Inflammatory macrophage (primary cell): Measurements from ENCODE around the gene MAP4K4.

Experiments
- DNase-seq, 2 donors: peaks; one replicate each; pipeline ENCODE4 v3.0.0-alpha.2; 2020 to 2022

The MAP4K4 gene

DNA sequence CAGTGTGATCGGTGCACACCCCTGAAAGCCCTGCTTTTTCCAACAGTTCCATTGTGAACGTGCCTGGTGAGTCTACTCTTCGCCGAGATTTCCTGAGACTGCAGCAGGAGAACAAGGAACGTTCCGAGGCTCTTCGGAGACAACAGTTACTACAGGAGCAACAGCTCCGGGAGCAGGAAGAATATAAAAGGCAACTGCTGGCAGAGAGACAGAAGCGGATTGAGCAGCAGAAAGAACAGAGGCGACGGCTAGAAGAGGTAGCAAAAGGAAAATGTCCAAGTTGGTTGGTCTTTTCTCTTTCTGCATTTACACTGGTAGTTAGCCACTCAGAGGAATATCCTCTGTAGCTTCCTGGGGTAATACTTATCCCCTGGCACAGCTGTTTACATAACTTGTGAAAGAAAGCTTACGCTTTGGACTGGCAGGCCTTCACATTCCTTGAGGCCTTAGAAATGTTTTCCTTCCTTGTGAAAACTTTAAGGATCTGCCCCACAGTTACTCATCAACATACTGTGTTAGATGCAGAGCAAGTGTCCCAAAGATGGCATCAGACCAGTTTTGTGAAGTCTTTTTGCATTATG lies 146.6 kb downstream of the MAP4K4 start:
- DNase-seq = no peak

DNA sequence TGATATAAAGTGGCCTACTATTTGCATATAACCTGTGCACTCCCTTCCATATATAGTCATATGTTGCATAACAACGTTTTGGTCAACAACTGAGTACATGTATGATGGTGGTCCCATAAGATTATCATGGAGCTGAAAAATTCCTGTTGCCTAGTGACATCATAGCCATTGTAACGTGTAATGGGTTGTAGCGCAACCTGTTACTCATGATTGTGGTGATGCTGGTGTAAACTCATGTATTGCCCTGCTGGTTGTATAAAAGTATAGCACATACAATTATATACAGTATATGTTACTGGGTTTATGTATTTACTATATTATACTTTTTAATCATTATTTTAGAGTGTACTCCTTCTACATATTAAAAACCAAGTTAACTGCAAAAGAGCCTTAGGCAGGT lies 149.5 kb downstream of the MAP4K4 start:
- DNase-seq = no peak

DNA sequence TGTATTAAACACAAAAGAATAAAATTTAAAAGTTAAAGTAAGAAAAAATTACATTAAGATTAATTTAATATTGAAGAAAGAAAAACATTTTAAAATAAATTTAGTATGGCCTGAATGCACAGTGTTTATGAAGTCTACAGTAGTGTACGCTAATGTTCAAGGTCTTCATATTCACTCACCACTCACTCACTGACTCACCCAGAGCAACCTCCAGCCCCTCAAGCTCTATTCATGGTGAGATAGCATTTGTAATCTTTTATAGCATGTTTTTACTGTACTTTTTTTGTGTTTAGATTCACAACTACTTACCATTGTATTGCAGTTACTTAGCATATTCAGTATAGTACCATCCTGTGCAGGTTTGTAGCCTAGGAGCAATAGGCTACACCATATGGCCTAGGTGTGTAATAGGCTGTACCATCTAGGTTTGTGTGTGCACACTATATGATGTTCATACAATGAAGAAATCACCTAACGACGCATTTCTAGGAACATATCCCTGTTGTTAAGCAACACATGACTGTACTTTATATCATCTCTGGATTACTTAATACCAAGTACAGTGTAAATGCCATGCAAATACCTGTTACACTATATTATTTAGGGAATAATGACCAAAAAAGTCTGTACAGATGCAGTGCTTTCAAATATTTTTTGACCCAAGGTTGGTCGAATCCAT lies 150.3 kb downstream of the MAP4K4 start:
- DNase-seq = no peak

DNA sequence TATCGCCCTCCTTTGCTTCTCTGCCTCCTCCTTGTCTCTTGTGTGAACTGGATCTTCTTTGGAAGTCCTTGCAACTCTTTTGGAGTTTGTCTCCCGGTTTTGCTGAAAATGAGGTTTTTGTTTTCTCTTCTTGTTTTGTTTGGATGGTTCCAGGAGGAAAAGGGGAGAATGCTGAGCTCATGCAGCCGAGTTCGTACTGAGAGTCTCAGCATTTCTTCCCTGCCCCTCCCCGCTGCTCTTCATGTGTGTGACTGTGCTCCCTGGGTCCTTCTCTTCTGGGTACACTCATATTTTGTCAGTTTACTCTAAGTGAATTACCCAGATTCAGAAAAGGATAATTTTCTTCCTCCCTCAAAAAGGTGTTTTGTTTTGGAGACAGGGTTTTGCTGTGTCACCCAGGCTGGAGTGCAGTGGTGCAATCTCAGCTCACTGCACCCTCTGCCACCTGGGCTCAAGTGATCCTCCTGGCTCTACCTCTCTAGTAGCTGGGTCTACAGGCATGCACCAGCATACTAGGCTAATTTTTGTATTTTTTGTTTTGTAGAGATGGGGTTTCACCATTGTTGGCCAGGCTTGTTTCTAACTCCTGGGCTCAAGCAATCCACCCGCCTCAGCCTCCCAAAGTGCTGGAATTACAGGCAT lies 151.4 kb downstream of the MAP4K4 start:
- DNase-seq = no peak

DNA sequence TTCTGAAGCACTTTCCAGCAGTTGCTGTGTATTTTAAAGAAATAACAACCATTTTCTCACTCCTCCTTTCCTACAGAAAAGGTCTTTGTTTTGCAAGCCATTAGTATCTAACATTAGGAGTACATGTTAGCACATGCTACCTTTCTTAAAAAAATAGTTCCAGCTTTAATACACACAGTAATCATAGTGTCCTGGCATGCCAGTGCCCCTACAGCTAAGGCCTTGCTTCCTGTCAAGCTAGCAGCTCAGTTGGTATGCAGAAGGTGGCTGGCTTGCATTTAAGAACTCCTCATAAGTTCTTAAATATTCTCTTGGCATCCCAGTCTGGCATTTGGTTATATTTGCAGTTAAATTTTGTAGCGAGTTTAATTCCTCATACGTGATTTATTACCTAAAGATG lies 152.9 kb downstream of the MAP4K4 start:
- DNase-seq = no peak

DNA sequence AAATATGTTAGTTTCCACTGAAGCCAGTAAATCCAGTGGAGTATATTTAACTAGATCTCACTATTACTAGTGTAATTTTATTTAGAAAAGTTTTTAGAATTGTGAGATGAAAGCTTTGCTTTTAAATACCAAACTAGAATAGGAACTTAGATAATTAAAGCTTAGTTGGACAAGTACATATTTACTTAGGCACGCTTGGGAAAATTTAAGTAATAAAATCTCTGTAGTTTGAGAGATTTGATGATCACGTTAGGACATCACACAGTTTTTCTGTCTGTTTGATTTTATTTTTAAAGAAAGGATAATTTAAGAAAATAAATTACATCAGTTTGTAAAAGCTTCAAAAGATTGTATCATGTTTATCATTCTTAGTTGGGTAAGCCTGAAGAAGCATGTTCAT lies 153.5 kb downstream of the MAP4K4 start:
- DNase-seq = no peak

DNA sequence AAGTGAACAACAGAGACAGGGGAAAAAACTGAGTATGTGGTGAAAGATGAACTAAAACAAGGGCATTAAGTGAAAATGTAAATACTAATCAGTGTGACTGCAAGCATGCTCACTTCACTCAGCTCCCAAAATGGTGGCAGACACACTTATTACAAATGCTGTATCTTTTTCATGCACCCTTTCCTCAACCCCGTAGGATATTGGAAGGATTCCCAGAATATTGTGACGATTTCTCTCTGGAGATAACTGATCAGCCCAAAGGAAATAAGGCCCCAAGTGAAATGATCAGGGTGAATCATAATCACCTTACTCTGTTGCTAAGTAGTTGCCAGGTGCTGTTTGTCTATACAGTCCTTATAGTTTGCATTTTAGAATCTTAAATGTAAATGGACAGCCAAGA lies 155.3 kb downstream of the MAP4K4 start:
- DNase-seq = no peak

DNA sequence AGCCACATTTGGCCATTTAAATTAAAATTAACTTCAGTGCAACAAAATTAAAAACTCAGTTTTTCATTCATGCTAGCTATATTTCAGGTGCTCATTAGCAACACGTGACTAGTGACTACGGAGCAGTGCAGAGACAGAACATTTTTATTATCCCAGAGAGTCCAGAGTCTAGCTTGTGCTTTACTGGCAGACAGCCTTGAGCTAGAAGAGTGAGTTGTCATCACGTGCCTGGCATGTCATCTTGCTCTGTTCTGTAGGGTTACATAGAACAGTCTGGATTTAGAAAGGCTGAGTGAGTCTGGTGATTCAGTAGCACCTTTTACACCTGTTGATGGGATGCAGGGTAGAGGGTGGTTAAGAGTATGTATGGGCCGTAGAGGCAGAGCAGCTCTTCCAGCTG lies 157.4 kb downstream of the MAP4K4 start:
- DNase-seq = no peak

DNA sequence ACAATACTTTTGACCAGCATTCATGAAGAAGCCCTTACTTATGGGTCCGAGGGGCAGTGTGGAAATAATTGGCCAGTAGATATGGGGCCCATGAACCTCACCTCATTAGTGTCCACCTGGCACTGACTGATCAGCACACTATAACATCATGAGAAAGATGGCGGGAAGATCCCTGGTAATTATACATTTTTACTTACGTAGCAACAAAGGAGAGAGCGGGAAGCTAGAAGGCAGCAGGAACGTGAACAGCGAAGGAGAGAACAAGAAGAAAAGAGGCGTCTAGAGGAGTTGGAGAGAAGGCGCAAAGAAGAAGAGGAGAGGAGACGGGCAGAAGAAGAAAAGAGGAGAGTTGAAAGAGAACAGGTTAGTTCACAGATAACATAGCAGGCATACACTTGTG lies 158.3 kb downstream of the MAP4K4 start:
- no peak for DNase-seq

DNA sequence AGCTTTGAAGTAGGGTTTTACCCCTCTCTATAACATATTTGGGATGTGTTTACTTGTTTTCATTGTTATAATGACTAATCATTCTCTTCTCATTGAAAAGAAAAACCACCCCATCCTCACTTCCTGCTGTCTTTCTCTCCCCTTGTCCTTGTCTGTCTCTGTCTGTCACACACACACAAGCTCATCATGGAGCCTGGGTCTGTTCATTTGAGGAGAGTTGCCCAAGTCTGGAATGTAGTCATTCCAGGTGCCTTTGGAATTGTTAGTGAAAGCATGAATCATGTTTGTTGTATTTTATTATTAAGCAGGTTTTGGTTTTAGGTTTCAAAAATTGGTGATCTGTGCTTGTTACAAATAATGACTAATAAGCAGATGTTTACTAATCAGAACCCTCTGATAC lies 160.7 kb downstream of the MAP4K4 start:
- no peak for DNase-seq

DNA sequence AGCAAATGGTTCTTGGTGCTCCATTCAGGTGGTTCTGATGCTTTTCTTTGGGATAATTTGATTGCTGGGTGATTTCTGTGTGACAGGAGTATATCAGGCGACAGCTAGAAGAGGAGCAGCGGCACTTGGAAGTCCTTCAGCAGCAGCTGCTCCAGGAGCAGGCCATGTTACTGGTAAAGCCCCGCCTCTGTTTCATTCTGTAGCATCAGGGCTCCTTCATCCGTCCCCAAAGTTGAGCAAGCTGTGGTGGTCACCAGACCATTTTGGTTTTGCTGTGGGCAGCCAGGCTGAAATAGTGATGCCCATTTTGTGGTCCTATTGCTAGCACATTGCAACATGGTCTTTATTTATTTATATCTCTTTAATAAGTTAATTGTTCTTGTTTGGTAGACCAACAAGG lies 161.4 kb downstream of the MAP4K4 start:
- no peak for DNase-seq

DNA sequence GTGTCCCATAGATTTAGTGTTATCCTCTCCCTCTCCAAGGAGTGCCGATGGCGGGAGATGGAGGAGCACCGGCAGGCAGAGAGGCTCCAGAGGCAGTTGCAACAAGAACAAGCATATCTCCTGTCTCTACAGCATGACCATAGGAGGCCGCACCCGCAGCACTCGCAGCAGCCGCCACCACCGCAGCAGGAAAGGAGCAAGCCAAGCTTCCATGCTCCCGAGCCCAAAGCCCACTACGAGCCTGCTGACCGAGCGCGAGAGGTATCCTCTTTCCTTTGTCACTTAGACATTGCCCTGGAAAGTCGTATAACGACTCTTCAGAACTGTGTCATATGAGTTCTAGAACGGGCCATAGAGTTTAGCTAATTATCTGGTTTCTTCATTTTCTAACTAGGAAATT lies 162.1 kb downstream of the MAP4K4 start:
- DNase-seq = no peak

DNA sequence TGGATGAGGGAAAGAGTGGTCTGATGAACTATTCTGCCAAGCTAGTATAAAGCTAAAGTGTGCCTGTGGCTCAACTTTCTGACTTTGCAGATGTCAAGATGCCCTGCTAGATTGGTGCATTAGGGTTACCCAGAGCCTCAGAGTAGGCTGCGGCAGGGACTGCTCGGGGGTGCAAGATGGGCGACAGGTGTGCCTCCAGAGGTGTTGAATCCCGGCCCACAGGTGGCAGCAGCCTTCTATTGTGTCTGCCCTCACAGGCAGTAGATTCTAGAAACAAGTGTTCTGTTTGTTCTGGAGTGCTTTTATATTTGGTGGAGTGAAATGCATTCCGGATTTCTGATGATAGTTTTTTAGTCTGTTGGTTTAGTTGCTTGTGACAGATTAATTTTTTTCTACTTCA lies 162.7 kb downstream of the MAP4K4 start:
- DNase-seq = no peak

DNA sequence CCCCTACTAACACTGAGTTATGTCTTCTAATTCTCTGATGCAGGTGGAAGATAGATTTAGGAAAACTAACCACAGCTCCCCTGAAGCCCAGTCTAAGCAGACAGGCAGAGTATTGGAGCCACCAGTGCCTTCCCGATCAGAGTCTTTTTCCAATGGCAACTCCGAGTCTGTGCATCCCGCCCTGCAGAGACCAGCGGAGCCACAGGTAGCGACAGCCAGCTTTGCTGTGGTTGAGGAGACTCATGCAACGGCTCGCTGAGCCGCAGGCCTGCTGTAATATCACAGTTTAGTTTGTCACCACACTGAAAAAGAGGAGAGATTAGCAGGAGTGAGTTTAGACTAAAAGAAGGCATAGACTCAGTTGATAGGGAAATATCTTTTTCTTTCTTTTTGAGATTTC lies 163.3 kb downstream of the MAP4K4 start:
- no peak for DNase-seq

DNA sequence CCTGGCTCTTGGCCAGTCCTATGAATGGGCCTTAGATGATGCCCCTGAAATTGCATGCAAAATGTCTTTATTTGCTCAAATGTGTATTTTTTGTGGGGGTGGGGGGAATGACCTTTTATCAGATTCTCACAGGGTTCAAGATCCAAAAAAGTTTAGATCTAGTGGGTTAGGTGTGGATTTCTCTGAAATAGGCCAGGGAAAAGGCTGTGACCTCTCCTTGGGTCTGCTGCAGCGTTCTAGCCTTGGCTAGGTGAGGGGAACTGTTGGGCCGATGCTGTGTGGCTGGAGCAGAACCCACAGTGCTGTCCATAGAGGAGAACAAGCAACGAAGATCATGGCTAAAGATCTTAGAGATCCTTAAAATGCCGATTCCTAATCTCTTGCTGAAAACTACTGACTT lies 163.9 kb downstream of the MAP4K4 start:
- DNase-seq = no peak

DNA sequence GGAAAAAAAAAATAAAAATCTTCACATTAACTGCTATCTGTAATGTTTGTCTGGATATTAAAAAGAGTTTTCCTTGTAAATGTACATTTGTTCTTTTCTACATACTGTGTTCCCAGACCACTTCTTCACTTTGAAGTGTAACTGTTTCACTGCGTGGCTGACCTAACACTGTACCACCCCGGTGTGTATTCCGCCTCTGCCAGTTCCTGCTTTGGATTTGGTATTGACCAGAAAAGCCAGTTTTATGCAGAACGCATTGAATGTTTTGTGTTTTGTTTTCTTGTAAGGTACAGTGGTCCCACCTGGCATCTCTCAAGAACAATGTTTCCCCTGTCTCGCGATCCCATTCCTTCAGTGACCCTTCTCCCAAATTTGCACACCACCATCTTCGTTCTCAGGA lies 166.0 kb downstream of the MAP4K4 start:
- DNase-seq = no peak

DNA sequence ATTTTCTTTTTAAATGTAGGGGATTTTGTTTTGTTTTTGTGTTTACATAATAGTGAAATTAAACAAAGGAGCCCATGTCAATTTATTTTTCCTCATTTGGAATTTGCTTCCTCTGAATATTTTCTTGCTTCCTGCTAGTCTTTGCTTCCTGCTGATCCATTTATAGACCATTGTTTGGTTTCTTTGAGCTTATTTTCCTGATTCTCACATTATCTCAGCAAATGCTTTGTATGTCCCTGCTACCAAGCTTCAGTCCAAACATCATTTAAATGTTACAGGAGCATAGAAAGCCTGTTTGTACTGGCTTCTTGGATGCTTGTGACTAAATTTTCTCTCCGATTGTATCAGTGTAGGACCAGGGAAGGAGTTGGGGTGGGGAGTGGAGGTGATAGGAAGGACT lies 166.9 kb downstream of the MAP4K4 start:
- DNase-seq = no peak

DNA sequence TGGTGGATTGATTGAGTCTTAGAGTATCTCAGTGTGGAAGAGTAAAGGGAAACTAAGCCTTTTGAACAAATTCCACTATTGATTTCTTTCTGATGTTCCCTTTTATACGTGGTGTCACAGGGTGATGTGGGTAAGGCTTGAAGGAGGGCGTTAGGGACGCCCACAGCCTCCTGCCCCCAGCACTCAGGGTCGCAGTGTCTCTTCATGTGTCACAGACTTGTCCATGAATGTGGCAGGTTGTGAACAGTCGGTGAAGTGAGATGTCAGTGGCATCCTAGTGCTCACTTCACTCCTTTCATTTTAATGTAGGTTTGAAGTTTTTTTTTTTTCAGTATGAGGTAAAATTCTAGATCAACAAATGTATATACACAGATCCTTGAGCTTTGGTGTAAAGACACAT lies 171.0 kb downstream of the MAP4K4 start:
- DNase-seq = no peak

DNA sequence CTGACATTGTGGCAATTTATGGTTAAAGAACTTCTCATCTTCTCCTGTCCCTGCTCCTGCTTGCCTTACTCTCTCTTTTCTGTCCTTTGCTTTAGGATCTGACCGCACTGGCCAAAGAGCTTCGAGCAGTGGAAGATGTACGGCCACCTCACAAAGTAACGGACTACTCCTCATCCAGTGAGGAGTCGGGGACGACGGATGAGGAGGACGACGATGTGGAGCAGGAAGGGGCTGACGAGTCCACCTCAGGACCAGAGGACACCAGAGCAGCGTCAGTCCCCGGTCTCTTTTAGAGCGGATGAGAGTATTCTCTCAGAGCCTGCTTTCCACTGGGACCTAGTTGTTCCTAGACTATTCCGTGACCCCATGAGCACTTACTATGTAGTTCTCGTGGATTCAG lies 172.0 kb downstream of the MAP4K4 start:
- DNase-seq = no peak

DNA sequence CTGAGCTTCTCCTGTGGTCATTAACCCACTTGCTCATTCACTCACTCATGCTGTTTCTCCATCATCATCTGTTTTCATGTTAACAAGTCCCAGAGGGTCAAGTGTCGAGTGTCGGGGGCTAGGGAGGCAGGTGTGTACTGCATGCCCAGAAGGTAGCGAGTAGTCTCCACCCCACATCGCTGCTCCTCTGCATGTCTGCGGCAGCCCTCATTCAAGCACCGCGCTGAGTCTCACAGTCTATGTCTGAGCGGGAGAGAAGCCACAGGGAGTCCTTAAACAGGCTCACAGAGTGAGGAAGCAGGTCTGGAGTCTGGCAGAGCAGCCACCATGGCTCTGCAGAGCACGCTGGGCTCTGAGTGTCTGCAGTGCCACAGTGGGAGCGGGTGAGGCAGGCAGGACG lies 172.9 kb downstream of the MAP4K4 start:
- no peak for DNase-seq

DNA sequence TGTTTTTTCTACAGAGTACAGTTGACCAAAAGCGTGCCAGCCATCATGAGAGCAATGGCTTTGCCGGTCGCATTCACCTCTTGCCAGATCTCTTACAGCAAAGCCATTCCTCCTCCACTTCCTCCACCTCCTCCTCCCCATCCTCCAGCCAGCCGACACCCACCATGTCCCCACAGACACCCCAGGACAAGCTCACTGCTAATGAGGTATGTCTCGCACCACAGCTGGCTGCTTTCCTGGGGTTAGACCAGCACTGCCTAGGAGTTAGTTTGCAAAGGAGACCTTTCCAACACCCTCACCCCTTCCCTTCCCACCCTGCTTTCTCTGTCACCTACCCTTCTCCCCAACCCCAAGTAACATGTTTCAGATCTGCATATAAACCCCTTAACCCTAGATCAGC lies 174.0 kb downstream of the MAP4K4 start:
- DNase-seq = no peak

DNA sequence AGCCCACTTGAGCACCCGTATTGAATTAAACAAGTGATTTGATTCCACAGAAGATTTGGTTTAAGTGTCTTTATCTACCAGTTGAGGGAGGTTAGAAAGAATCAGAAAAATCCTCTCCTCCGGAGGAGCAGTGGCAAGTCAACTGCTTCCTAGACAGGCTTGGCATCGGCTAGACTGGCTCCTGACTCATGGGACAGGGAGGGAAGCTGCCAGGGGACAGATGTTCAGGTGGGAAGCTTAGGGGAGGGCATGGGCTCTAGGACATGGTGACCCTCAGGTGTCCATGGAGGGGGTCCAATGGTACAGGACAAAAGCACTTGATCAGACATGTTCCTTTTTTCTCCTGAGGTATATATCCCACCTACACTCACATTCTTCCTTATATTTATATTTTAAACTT lies 175.0 kb downstream of the MAP4K4 start:
- no peak for DNase-seq

DNA sequence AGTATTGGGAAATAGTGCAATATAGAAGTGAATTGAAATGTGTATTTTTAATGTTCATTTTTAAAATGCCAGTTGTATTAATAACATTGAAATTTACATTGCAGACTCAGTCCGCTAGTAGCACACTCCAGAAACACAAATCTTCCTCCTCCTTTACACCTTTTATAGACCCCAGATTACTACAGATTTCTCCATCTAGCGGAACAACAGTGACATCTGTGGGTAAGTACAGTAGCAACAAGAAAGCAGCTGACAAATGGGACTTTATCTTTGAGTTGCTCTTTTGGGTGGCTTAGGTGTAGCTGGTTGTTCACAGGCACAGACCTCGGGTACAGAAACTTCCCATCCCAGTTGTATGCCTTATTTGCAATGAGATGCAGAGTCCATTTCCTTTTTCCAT lies 176.0 kb downstream of the MAP4K4 start:
- no peak for DNase-seq

DNA sequence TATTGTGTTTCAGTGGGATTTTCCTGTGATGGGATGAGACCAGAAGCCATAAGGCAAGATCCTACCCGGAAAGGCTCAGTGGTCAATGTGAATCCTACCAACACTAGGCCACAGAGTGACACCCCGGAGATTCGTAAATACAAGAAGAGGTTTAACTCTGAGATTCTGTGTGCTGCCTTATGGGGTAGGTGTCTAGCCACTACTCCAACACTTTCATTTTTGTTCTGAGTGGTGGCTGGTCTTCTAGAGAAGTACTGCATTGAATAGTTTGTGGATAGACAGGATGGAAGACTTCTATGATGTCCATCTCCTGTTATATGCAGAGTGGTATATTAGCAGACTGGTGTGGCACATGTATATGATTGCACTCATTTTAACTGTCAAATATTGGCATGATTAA lies 176.6 kb downstream of the MAP4K4 start:
- no peak for DNase-seq

DNA sequence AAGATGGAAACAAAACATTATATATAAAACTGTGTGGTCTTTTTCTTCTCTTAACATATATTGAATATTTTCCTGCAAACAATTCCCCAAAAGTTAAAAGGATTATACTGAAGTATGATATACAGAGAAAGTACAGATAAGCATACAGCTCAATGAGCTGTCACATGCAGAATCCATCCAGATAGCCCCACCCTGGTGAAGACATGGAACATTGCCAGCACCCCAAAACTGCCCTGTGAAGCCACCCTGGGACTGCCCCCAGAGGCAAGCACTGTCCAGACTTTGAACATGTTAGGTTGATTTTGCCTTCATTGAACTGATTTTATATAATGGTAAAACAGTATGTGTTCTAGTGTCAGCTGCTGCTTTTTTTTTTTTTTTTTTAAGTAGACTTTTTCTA lies 182.0 kb downstream of the MAP4K4 start:
- DNase-seq = no peak
